ENCODE results near the gene S1PR1. TPM values are rescaled to one million over a fixed set of nuclear protein-coding genes. Genes with fewer than 3 reads are reported as not detected.

S1PR1 gene
- total RNA-seq, 1 donor from 2014 or later: 0.29 TPM

- no peak for TF ChIP-seq CTCF (conservative IDR thresholded peaks at IDR 0.05; ENCODE audit: low read depth, low read length)
- DNase-seq (ENCODE audit: low read depth): no peak
- H3K4me3 ChIP-seq (ENCODE audit: low read depth, low read length): no peak overlapping the region
Observed at GRCh38 chr1:101194746-101195145, 42.1 kb upstream of the S1PR1 start.

DNA sequence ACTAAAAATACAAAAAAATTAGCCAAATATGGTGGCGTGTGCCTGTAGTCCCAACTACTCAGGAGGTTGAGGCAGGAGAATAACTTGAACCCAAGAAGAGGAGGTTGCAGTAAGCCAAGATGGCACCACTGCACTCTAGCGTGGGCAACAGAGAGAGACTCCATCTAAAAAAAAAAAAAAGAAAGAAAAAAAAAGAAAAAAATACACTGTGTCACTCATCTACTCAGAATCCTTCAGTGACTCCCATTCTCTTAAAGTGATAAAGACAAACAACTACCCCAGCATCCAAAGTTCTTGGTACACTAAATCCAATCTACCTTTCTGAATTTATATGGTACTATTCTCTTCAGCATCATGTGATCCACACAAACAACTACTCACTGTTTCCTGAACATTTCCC, 40.2 kb upstream of the S1PR1 start:
- H3K4me3 ChIP-seq (ENCODE audit: low read depth, low read length): no peak overlapping the region
- DNase-seq (ENCODE audit: low read depth): no peak
- no peak for TF ChIP-seq CTCF (conservative IDR thresholded peaks at IDR 0.05; ENCODE audit: low read depth, low read length)

GRCh38 chr1:101198842-101199636, 37.8 kb upstream of the S1PR1 start:
- DNase-seq (ENCODE audit: low read depth): no peak
- no peak for TF ChIP-seq CTCF (conservative IDR thresholded peaks at IDR 0.05; ENCODE audit: low read depth, low read length)
- H3K4me3 ChIP-seq (ENCODE audit: low read depth, low read length): no peak overlapping the region

DNA sequence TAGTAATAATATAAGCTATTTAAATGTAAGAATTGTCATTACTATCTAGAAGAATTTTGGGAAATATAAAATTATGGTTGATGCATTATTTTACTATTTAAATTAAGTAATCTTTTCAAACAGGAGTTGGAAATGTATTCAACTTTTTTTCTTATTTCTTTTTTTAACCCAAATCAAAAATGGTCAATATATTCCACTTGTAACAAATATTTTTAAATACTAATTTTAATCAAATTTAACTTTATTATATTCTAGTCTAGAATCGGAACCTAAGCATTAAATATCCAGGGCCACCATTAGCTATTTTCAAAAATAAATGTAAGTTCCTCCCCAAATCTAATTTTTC, 37.2 kb upstream of the S1PR1 start:
- TF ChIP-seq CTCF (conservative IDR thresholded peaks at IDR 0.05; ENCODE audit: low read depth, low read length): no peak
- DNase-seq (ENCODE audit: low read depth): no peak
- no peak overlapping the region for H3K4me3 ChIP-seq (ENCODE audit: low read depth, low read length)

GRCh38 chr1:101200513-101200912, 36.3 kb upstream of the S1PR1 start:
- TF ChIP-seq CTCF (conservative IDR thresholded peaks at IDR 0.05; ENCODE audit: low read depth, low read length): no peak
- peak; percentile 71 for DNase-seq (ENCODE audit: low read depth)
- H3K4me3 ChIP-seq (ENCODE audit: low read depth, low read length): no peak overlapping the region

GRCh38 chr1:101203820-101204540, 32.8 kb upstream of the S1PR1 start:
- no peak overlapping the region for H3K4me3 ChIP-seq (ENCODE audit: low read depth, low read length)
- no peak for DNase-seq (ENCODE audit: low read depth)
- TF ChIP-seq CTCF (conservative IDR thresholded peaks at IDR 0.05; ENCODE audit: low read depth, low read length): no peak
